ENCODE results near the gene TLR9.

The TLR9 gene

DNA sequence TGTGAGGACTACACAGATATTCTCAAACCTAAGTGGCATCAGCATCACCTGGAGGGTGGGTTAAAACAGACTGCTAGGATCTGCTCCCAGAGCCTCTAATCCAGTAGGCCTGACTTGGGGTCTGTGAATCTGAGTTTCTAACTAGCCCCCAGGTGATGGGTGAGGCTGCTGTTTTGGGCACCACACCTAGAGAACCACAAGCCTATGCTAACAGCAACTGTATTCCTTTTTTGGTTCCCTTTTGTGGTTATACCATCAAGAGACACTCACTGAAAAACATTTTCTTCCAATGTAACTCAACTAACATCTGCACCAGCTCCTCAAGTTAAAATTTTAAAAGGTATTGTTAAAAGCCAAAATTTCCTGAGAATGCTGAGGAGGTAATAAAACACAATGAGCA is 37.0 kb upstream of the TLR9 start:
- peak overlapping the region; percentile 57 for H3K27ac ChIP-seq
- TF ChIP-seq, protein P1, sequence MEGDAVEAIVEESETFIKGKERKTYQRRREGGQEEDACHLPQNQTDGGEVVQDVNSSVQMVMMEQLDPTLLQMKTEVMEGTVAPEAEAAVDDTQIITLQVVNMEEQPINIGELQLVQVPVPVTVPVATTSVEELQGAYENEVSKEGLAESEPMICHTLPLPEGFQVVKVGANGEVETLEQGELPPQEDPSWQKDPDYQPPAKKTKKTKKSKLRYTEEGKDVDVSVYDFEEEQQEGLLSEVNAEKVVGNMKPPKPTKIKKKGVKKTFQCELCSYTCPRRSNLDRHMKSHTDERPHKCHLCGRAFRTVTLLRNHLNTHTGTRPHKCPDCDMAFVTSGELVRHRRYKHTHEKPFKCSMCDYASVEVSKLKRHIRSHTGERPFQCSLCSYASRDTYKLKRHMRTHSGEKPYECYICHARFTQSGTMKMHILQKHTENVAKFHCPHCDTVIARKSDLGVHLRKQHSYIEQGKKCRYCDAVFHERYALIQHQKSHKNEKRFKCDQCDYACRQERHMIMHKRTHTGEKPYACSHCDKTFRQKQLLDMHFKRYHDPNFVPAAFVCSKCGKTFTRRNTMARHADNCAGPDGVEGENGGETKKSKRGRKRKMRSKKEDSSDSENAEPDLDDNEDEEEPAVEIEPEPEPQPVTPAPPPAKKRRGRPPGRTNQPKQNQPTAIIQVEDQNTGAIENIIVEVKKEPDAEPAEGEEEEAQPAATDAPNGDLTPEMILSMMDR (conservative IDR thresholded peaks at IDR 0.05): no peak

DNA sequence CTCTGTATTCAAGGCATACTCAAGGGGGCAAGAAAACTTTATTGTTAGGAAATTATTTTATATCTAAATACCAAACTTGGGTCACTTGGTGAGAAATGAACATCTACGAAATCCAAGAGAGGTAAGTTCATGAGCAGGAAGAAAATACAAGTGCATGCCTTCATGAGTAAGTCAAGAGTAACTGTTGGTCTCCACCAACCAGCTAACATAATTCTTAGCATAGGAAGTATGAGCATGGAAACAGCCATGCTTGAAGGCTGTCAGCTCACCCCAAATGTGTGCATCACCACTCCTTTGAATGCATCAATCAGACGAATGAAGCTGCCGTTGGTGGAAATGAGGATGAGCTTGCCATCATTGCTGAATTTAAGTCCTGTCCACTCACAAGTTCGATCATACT is 34.0 kb upstream of the TLR9 start:
- TF ChIP-seq, protein P1 (conservative IDR thresholded peaks at IDR 0.05): no peak
- no peak overlapping the region for H3K27ac ChIP-seq

DNA sequence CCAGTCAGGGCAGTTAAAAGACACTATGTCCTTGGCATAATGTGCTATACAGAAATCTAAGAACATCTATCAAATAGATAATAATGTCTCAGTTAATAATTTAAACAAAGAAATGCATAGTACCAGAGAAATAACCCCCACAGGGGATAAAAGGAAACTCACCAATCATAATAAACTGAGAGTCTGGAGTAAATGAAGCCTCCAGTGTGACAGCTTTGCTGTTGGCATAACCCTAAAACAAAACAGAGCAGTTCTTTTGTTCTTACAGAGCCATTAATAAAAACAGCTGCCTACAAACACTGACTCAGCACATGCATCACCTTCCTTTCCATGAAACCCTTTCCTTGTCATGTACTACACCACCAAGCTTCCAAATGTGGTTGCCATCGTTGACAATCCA is 33.6 kb upstream of the TLR9 start:
- TF ChIP-seq, protein P1 (conservative IDR thresholded peaks at IDR 0.05): no peak
- H3K27ac ChIP-seq: no peak overlapping the region

DNA sequence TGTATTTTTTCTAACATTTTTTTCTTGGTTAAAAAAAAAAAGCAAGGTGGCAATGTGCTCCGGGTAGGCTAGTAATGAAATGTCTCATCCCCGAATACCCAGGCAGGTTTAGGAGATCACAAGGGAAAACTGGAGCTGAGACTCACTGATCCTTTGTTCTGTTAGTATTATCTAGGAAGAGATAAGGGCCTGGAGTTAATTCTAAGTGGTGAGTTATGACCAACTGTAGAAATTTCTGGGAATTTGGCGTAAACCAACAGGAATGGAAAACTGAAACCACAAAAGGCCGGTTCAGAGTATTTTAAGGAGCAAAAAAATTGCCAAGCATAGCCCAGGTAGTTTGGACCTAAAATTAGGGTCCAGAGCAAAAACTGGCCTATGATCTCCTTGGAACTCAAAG is 32.5 kb upstream of the TLR9 start:
- no peak overlapping the region for H3K27ac ChIP-seq
- TF ChIP-seq, protein P1 (conservative IDR thresholded peaks at IDR 0.05): no peak

DNA sequence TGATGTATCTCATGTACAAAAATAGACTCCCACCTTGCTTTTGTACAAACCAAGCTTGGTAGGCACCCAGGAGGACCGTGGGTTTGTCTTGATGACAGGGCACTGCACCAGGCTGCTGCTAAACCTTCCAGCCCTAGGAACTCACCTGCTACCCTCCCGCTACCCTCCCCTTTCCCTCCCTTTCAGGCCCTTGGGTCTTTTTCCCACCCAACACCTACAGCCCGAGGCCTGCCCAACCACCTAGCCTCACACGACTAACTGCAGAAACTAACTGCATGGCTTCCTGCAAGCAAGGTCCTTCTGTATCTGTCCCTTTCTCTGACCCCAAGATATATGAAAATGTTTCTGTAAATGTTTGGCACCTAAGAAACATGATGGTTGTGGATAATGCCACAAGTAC is 31.2 kb upstream of the TLR9 start:
- H3K27ac ChIP-seq: no peak overlapping the region
- TF ChIP-seq, protein P1 (conservative IDR thresholded peaks at IDR 0.05): no peak

DNA sequence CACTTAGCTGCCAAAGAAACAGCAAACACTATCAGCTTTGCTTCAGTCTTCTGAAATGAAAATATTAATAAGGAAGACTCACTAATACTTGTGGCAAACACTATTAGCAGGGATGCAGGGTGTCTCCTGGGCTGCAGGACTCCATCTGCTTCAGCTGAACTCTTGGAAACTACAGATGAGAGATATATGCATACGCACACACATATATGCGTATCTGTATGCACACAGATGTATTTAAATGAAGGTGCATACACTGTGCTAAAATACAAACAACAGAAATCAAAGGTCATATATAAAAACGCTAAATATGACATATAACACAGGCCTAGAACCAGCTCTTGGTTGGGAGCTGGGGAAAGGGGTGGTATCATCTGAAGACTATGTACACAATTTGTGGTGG is 30.7 kb upstream of the TLR9 start:
- TF ChIP-seq, protein P1 (conservative IDR thresholded peaks at IDR 0.05): no peak
- no peak overlapping the region for H3K27ac ChIP-seq

DNA sequence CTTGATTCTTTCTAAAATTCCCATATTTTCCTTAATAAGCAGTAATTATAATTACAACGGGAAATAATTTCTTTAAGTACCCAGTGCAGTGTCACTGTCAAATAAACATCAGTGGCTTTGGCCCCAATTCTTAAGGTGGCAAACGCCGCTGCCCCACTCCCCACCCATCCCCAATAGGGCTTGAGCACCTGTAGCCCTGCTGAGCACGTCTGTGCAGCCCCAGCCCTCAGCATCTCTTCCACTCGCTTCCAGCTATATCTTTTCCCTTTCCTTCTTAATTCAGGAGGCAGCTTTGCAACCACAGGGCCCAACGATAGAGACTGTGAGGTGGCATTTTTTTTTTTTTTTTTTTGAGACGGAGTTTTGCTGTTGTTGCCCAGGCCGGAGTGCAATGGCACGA is 29.2 kb upstream of the TLR9 start:
- TF ChIP-seq, protein P1 (conservative IDR thresholded peaks at IDR 0.05): no peak
- H3K27ac ChIP-seq: no peak overlapping the region
